Kidney epithelial cell (primary cell): ENCODE data around the gene OR3A1. TPM values are rescaled to one million over a fixed set of nuclear protein-coding genes. Genes with fewer than 3 reads are reported as not detected.
"Not testable (repeated sequence)": the region's sequence is repeated elsewhere in the genome, so short reads cannot be mapped to it uniquely, and the experiment has no call there.

Experiments
- DNase-seq: peaks from one replicate; pipeline ENCODE4 v3.0.0-alpha.2; 2010; ENCODE audit warnings: low read depth
- H3K27me3 ChIP-seq: 2 replicates; pipeline ENCODE4 v1.6.0; 2011; ENCODE audit warnings: low read length; ENCODE audit not compliant: control insufficient read depth, insufficient read depth
- H3K36me3 ChIP-seq: 2 replicates; pipeline ENCODE4 v1.5.1; 2011; ENCODE audit warnings: low read length; ENCODE audit not compliant: control insufficient read depth, insufficient read depth
- H3K4me3 ChIP-seq: 2 replicates; pipeline ENCODE4 v1.5.1; 2011; ENCODE audit warnings: low read depth, mild to moderate bottlenecking, control low read depth, low read length
- CTCF ChIP-seq: IDR thresholded peaks from 2 replicates; pipeline ENCODE4 v1.5.1; 2011; ENCODE audit warnings: mild to moderate bottlenecking, moderate library complexity, low read length, control low read depth, inconsistent platforms; ENCODE audit not compliant: insufficient read depth, poor library complexity, severe bottlenecking
- total RNA-seq: library from RNA; depleted of rRNA; stranded (reverse); fragments of >200 nt; gene quantifications from 2 replicates; pipeline ENCODE4 v1.2.3, GENCODE V29; 2015

The OR3A1 gene
- total RNA-seq, 1 donor from 2014 or later = not detected

GRCh38 chr17:3260163-3260562 is 38.0 kb downstream of the OR3A1 start:
- H3K27me3 ChIP-seq = no peaks in the 10 kb centered on the region
- H3K36me3 ChIP-seq = no peaks in the 10 kb centered on the region
- DNase-seq = no peak
- H3K4me3 ChIP-seq = no peak overlapping the region
- no peak for TF ChIP-seq CTCF

- no peaks in the 10 kb centered on the region for H3K36me3 ChIP-seq
- no peak for DNase-seq
- H3K27me3 ChIP-seq = no peaks in the 10 kb centered on the region
- TF ChIP-seq CTCF = no peak
- H3K4me3 ChIP-seq = no peak overlapping the region
Measured at GRCh38 chr17:3256575-3256974, 41.6 kb downstream of the OR3A1 start.

- H3K4me3 ChIP-seq, H3K36me3 ChIP-seq, H3K27me3 ChIP-seq, DNase-seq: not testable (repeated sequence)
Measured at GRCh38 chr17:3249013-3249412, 49.1 kb downstream of the OR3A1 start.

- H3K36me3 ChIP-seq, H3K4me3 ChIP-seq, H3K27me3 ChIP-seq, DNase-seq: not testable (repeated sequence)
Measured at GRCh38 chr17:3244841-3245240, 53.3 kb downstream of the OR3A1 start.

- not testable (repeated sequence) for H3K4me3 ChIP-seq, H3K27me3 ChIP-seq, H3K36me3 ChIP-seq, DNase-seq
Measured at GRCh38 chr17:3241044-3241443, 57.1 kb downstream of the OR3A1 start.

Other genes with a start within 250 kb of the OR3A1 start
- not detected in 2 replicates for gene OR1D5, start 234.8 kb downstream of the OR3A1 start, total RNA-seq
- not detected in 2 replicates for gene OR1D2, start 193.9 kb downstream of the OR3A1 start, total RNA-seq
- gene OR1G1, start 170.8 kb downstream of the OR3A1 start, total RNA-seq = not detected in 2 replicates
- not detected in 2 replicates for gene OR1A2, start 100.8 kb downstream of the OR3A1 start, total RNA-seq
- gene OR1A1, start 90.7 kb downstream of the OR3A1 start, total RNA-seq = not detected in 2 replicates
- 1.0 and 3.3 TPM in 2 replicates for gene OR3A2, start 87.9 kb upstream of the OR3A1 start, total RNA-seq
- not detected in 2 replicates for gene OR1E1, start 100.0 kb upstream of the OR3A1 start, total RNA-seq
- not detected in 2 replicates for gene OR3A3, start 113.0 kb upstream of the OR3A1 start, total RNA-seq
- not detected in 2 replicates for gene OR1E2, start 135.5 kb upstream of the OR3A1 start, total RNA-seq
- not detected in 2 replicates for gene SPATA22, start 173.5 kb upstream of the OR3A1 start, total RNA-seq
- gene ASPA, start 177.6 kb upstream of the OR3A1 start, total RNA-seq = not detected in 2 replicates